GM19468 (cell line): ENCODE data around the gene CNOT4.
"Not testable (repeated sequence)": the region's sequence is repeated elsewhere in the genome, so short reads cannot be mapped to it uniquely, and the experiment has no call there.

Source experiments
- ATAC-seq: cut with Tn5 transposase; IDR thresholded peaks from one replicate; pipeline ENCODE4 v1.9.1; 2021; ENCODE audit warnings: mild to moderate bottlenecking, moderate library complexity, moderate number of reproducible peaks; ENCODE audit not compliant: unreplicated experiment; ENCODE audit errors: extremely low read depth

The CNOT4 gene

GRCh38 chr7:135517060-135517459 is 7.2 kb upstream of the CNOT4 start:
- no peak for ATAC-seq

- ATAC-seq: no peak
Observed at GRCh38 chr7:135514856-135515255, 5.0 kb upstream of the CNOT4 start.

- no peak for ATAC-seq
Observed at GRCh38 chr7:135512135-135512887, 2.4 kb upstream of the CNOT4 start.

GRCh38 chr7:135510592-135511183 is 786 bp upstream of the CNOT4 start:
- no peak for ATAC-seq

- no peak for ATAC-seq
Observed at GRCh38 chr7:135509589-135509838, 388 bp downstream of the CNOT4 start.

- no peak for ATAC-seq
Observed at GRCh38 chr7:135508883-135509588, 866 bp downstream of the CNOT4 start.

GRCh38 chr7:135501402-135501801 is 8.5 kb downstream of the CNOT4 start:
- no peak for ATAC-seq

- ATAC-seq: no peak
Observed at GRCh38 chr7:135499818-135500217, 10.1 kb downstream of the CNOT4 start.

GRCh38 chr7:135497161-135497560 is 12.7 kb downstream of the CNOT4 start:
- not testable (repeated sequence) for ATAC-seq

GRCh38 chr7:135493362-135493761 is 16.5 kb downstream of the CNOT4 start:
- no peak for ATAC-seq

- no peak for ATAC-seq
Observed at GRCh38 chr7:135492151-135492550, 17.8 kb downstream of the CNOT4 start.

- no peak for ATAC-seq
Observed at GRCh38 chr7:135490783-135491182, 19.1 kb downstream of the CNOT4 start.

- ATAC-seq: no peak
Observed at GRCh38 chr7:135489791-135490190, 20.1 kb downstream of the CNOT4 start.

- ATAC-seq: no peak
Observed at GRCh38 chr7:135486261-135486920, 23.5 kb downstream of the CNOT4 start.

- ATAC-seq: no peak
Observed at GRCh38 chr7:135481598-135481979, 28.3 kb downstream of the CNOT4 start.

GRCh38 chr7:135480966-135481597 is 28.8 kb downstream of the CNOT4 start:
- no peak for ATAC-seq

- ATAC-seq: no peak
Observed at GRCh38 chr7:135475521-135475920, 34.4 kb downstream of the CNOT4 start.

- ATAC-seq: not testable (repeated sequence)
Observed at GRCh38 chr7:135469705-135470104, 40.2 kb downstream of the CNOT4 start.

- no peak for ATAC-seq
Observed at GRCh38 chr7:135467207-135467711, 42.6 kb downstream of the CNOT4 start.

GRCh38 chr7:135466442-135467206 is 43.3 kb downstream of the CNOT4 start:
- ATAC-seq: no peak
